ENCODE data around the gene ABCA3.

The ABCA3 gene

DNA sequence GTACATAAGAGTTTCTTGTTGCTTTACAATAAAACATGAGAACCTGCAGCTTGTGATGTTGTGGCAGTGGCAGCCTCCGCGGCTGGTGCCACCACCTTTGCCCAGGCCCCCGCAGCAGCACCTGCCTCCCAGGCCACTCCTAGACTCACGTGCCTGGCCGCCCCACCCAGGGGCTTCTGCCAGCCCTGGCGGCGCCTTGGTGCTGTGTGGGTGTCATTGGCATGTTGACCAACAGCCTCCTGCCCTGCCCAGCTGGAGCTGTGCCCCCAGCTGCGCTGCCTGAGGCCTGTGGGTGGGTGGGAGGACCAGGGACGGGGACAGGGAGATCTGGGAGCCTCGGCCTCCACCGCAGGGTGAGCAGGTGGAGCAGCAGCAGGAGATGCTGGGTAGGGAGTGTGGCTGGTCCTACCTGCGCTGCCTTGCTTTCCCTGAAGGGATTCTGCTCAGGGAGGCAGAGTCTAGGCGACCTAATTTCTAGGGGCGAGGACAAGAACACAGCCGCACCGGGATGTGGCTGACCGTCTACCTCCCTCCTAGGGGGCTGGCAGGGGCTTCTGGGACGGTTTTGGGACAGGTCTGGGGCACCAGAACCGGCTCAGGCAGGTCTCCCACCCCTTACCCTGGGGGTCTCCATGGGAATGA lies 104.7 kb downstream of the ABCA3 start:
- DNase-seq (ENCODE audit: low read depth in 1 of 2, low spot score in 1 of 2): no peak
- H3K4me3 ChIP-seq (replicated peaks; ENCODE audit: insufficient read depth, low read length): no peak overlapping the region
- no peaks in the 10 kb centered on the region for H3K27me3 ChIP-seq (ENCODE audit: insufficient read depth, poor library complexity, severe bottlenecking)
- H3K27ac ChIP-seq (replicated peaks): no peak overlapping the region
- no peak for TF ChIP-seq SPI1 (IDR thresholded peaks at IDR 0.05; ENCODE audit: borderline replicate concordance, low read depth)
- TF ChIP-seq, protein P1, sequence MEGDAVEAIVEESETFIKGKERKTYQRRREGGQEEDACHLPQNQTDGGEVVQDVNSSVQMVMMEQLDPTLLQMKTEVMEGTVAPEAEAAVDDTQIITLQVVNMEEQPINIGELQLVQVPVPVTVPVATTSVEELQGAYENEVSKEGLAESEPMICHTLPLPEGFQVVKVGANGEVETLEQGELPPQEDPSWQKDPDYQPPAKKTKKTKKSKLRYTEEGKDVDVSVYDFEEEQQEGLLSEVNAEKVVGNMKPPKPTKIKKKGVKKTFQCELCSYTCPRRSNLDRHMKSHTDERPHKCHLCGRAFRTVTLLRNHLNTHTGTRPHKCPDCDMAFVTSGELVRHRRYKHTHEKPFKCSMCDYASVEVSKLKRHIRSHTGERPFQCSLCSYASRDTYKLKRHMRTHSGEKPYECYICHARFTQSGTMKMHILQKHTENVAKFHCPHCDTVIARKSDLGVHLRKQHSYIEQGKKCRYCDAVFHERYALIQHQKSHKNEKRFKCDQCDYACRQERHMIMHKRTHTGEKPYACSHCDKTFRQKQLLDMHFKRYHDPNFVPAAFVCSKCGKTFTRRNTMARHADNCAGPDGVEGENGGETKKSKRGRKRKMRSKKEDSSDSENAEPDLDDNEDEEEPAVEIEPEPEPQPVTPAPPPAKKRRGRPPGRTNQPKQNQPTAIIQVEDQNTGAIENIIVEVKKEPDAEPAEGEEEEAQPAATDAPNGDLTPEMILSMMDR (IDR thresholded peaks at IDR 0.05; ENCODE audit: insufficient read depth, low read length): no peak
- no peak for TF ChIP-seq GABPA (IDR thresholded peaks at IDR 0.05; ENCODE audit: low read depth)
- TF ChIP-seq POLR2AphosphoS5 (IDR thresholded peaks at IDR 0.05; ENCODE audit: low read depth): no peak
- TF ChIP-seq, protein P2, sequence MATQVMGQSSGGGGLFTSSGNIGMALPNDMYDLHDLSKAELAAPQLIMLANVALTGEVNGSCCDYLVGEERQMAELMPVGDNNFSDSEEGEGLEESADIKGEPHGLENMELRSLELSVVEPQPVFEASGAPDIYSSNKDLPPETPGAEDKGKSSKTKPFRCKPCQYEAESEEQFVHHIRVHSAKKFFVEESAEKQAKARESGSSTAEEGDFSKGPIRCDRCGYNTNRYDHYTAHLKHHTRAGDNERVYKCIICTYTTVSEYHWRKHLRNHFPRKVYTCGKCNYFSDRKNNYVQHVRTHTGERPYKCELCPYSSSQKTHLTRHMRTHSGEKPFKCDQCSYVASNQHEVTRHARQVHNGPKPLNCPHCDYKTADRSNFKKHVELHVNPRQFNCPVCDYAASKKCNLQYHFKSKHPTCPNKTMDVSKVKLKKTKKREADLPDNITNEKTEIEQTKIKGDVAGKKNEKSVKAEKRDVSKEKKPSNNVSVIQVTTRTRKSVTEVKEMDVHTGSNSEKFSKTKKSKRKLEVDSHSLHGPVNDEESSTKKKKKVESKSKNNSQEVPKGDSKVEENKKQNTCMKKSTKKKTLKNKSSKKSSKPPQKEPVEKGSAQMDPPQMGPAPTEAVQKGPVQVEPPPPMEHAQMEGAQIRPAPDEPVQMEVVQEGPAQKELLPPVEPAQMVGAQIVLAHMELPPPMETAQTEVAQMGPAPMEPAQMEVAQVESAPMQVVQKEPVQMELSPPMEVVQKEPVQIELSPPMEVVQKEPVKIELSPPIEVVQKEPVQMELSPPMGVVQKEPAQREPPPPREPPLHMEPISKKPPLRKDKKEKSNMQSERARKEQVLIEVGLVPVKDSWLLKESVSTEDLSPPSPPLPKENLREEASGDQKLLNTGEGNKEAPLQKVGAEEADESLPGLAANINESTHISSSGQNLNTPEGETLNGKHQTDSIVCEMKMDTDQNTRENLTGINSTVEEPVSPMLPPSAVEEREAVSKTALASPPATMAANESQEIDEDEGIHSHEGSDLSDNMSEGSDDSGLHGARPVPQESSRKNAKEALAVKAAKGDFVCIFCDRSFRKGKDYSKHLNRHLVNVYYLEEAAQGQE (IDR thresholded peaks at IDR 0.05; ENCODE audit: insufficient replicate concordance, low read depth): no peak

DNA sequence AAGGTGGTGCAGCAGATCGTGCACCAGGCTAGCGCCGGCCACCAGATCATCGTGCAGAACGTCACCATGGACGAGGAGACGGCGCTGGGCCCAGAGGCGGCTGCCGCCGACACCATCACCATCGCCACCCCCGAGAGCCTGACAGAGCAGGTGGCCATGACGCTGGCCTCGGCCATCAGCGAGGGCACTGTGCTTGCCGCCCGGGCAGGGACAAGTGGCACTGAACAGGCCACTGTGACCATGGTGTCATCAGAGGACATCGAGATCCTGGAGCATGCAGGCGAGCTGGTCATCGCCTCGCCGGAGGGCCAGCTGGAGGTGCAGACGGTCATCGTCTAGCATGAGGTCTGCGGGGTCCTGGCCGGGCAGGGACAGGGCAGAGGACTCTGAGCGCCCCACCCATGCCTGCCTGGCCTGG lies 105.3 kb downstream of the ABCA3 start:
- Histone ChIP-seq H3K27ac (replicated peaks) (no peak overlapping the region), H3K4me3 (replicated peaks; ENCODE audit: insufficient read depth, low read length) (no peak overlapping the region), H3K27me3 (ENCODE audit: insufficient read depth, poor library complexity, severe bottlenecking) (no peaks in the 10 kb centered on the region)
- no peak; the same call in 1 of the 2 replicates for TF ChIP-seq POLR2AphosphoS5 (IDR thresholded peaks at IDR 0.05; ENCODE audit: low read depth)
- TF ChIP-seq, protein P1 (IDR thresholded peaks at IDR 0.05; ENCODE audit: insufficient read depth, low read length): no peak
- no peak for TF ChIP-seq GABPA (IDR thresholded peaks at IDR 0.05; ENCODE audit: low read depth)
- TF ChIP-seq, protein P2 (IDR thresholded peaks at IDR 0.05; ENCODE audit: insufficient replicate concordance, low read depth): no peak
- TF ChIP-seq SPI1 (IDR thresholded peaks at IDR 0.05; ENCODE audit: borderline replicate concordance, low read depth): no peak
- no peak for DNase-seq (ENCODE audit: low read depth in 1 of 2, low spot score in 1 of 2)

DNA sequence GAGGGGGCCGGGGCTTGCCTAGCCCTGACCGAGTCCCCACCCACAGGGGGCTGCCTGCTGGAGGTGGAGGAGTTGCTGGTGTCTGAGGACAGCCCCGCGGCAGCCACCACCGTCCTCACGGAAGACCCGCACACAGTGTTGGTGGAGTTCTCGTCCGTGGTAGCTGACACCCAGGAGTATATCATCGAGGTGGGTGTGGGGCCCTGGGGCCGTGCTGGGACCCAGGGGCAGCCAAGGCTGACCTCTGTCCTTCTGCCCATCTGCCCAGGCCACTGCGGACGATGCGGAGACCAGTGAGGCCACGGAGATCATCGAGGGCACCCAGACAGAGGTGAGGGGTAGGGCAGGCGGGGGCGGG lies 105.7 kb downstream of the ABCA3 start:
- no peak for DNase-seq (ENCODE audit: low read depth in 1 of 2, low spot score in 1 of 2)
- TF ChIP-seq, protein P2 (IDR thresholded peaks at IDR 0.05; ENCODE audit: insufficient replicate concordance, low read depth): no peak
- TF ChIP-seq POLR2AphosphoS5 (IDR thresholded peaks at IDR 0.05; ENCODE audit: low read depth) (no peak), SPI1 (IDR thresholded peaks at IDR 0.05; ENCODE audit: borderline replicate concordance, low read depth) (no peak)
- Histone ChIP-seq H3K27ac (replicated peaks) (no peak overlapping the region), H3K4me3 (replicated peaks; ENCODE audit: insufficient read depth, low read length) (no peak overlapping the region), H3K27me3 (ENCODE audit: insufficient read depth, poor library complexity, severe bottlenecking) (no peaks in the 10 kb centered on the region)
